Liver (tissue), 9 donors: ENCODE data around the gene TEAD2. TPM values are rescaled to one million over a fixed set of nuclear protein-coding genes. Genes with fewer than 3 reads are reported as not detected.
"Not testable (repeated sequence)": the region's sequence is repeated elsewhere in the genome, so short reads cannot be mapped to it uniquely, and the experiment has no call there.

Source experiments
- DNase-seq: peaks from one replicate; pipeline ENCODE4 v3.0.0-alpha.2; 2017; ENCODE audit warnings: low spot score
- H3K27ac ChIP-seq, 2 donors: one replicate each; pipeline ENCODE4 v1.7.0; 2013; ENCODE audit warnings: inconsistent platforms in 2 of 2, low read length in 2 of 2, control low read depth in 1 of 2, low read depth in 1 of 2, mild to moderate bottlenecking in 1 of 2
- H3K27me3 ChIP-seq, 4 donors: one replicate each; pipeline versions ENCODE4 v1.6.1 to v1.7.0; 2013; ENCODE audit warnings: low read length in 3 of 4, inconsistent platforms in 1 of 4, mild to moderate bottlenecking in 1 of 4, moderate library complexity in 1 of 4; ENCODE audit not compliant: control insufficient read depth in 4 of 4, insufficient read depth in 4 of 4
- H3K36me3 ChIP-seq, 4 donors: one replicate each; pipeline versions ENCODE4 v1.6.1 to v1.7.0; 2013; ENCODE audit warnings: low read length in 3 of 4, mild to moderate bottlenecking in 3 of 4, low read depth in 1 of 4, moderate library complexity in 1 of 4; ENCODE audit not compliant: control insufficient read depth in 4 of 4, insufficient read depth in 3 of 4
- H3K4me1 ChIP-seq, 4 donors: one replicate each; pipeline versions ENCODE4 v1.6.1 to v1.7.0; 2013; ENCODE audit warnings: low read length in 3 of 4, mild to moderate bottlenecking in 3 of 4, moderate library complexity in 1 of 4; ENCODE audit not compliant: control insufficient read depth in 4 of 4, insufficient read depth in 4 of 4
- H3K4me3 ChIP-seq, 3 donors: one replicate each; pipeline versions ENCODE4 v1.6.1 to v1.7.0; 2013; ENCODE audit warnings: low read length in 3 of 3, control low read depth in 1 of 3, low read depth in 1 of 3, mild to moderate bottlenecking in 1 of 3
- H3K9ac ChIP-seq, 2 donors: one replicate each; pipeline ENCODE4 v1.7.0; 2013; ENCODE audit warnings: low read length in 2 of 2, mild to moderate bottlenecking in 2 of 2, moderate library complexity in 2 of 2, control low read depth in 1 of 2, low read depth in 1 of 2
- H3K9me3 ChIP-seq, 4 donors: one replicate each; pipeline versions ENCODE4 v1.6.1 to v1.7.0; 2013; ENCODE audit warnings: low read length in 3 of 4; ENCODE audit not compliant: control insufficient read depth in 4 of 4
- ATF3 ChIP-seq: IDR thresholded peaks from 2 replicates; pipeline ENCODE4 v1.6.1; 2016; ENCODE audit warnings: antibody characterized with exemption
- EGR1 ChIP-seq, 2 donors: IDR thresholded peaks; 2 replicates each; pipeline ENCODE4 v1.6.1; 2016 to 2018; ENCODE audit warnings: antibody characterized with exemption in 2 of 2, low read depth in 2 of 2
- FOXA1 ChIP-seq: IDR thresholded peaks from 2 replicates; pipeline ENCODE4 v1.6.1; 2016; ENCODE audit warnings: antibody characterized with exemption
- FOXA2 ChIP-seq: IDR thresholded peaks from 2 replicates; pipeline ENCODE4 v1.6.1; 2016; ENCODE audit warnings: antibody characterized with exemption
- GABPA ChIP-seq, 2 donors: IDR thresholded peaks in 1 of 2; conservative IDR thresholded peaks in 1 of 2; 2 replicates each; pipeline ENCODE4 v1.6.1; 2016; ENCODE audit warnings: antibody characterized with exemption in 2 of 2, mild to moderate bottlenecking in 1 of 2, moderate library complexity in 1 of 2
- HNF4A ChIP-seq, 2 donors: conservative IDR thresholded peaks; 2 replicates each; pipeline ENCODE4 v1.6.1; 2016; ENCODE audit warnings: antibody characterized with exemption in 2 of 2, mild to moderate bottlenecking in 2 of 2
- HNF4G ChIP-seq: IDR thresholded peaks from 2 replicates; pipeline ENCODE4 v1.6.1; 2016; ENCODE audit warnings: antibody characterized with exemption
- JUND ChIP-seq, 2 donors: IDR thresholded peaks; 2 replicates each; pipeline ENCODE4 v1.6.1; 2016; ENCODE audit warnings: antibody characterized with exemption in 2 of 2
- RAD21 ChIP-seq, 2 donors: IDR thresholded peaks; 2 replicates each; pipeline ENCODE4 v1.6.1; 2016; ENCODE audit warnings: antibody characterized with exemption in 2 of 2, mild to moderate bottlenecking in 2 of 2
- RXRA ChIP-seq, 2 donors: IDR thresholded peaks; 2 replicates each; pipeline ENCODE4 v1.6.1; 2017 to 2018; ENCODE audit warnings: antibody characterized with exemption in 2 of 2, mild to moderate bottlenecking in 1 of 2
- SP1 ChIP-seq: IDR thresholded peaks from 2 replicates; pipeline ENCODE4 v1.6.1; 2018; ENCODE audit warnings: antibody characterized with exemption, mild to moderate bottlenecking
- TAF1 ChIP-seq: conservative IDR thresholded peaks from 2 replicates; pipeline ENCODE4 v1.6.1; 2016; ENCODE audit warnings: antibody characterized with exemption, mild to moderate bottlenecking
- YY1 ChIP-seq: IDR thresholded peaks from 2 replicates; pipeline ENCODE4 v1.6.1; 2016; ENCODE audit warnings: antibody characterized with exemption, mild to moderate bottlenecking
- ZBTB33 ChIP-seq: IDR thresholded peaks from 2 replicates; pipeline ENCODE4 v1.6.1; 2016; ENCODE audit warnings: antibody characterized with exemption
- WGBS: extraction: QIAGEN DNeasy Blood & Tissue Kit; methylation state at CpG from one replicate; pipeline ENCODE4 v1.1.7; 2013; 5-methylcytosine and 5-hydroxymethylcytosine counted together
- polyA plus RNA-seq, 2 donors: library from polyadenylated mRNA; stranded (reverse) in 1 of 2; unstranded in 1 of 2; fragments of 200-250 nt in 1 of 2; fragments of >200 nt in 1 of 2; fragmentation: Nextera tagmentation in 1 of 2; extraction: Ambion mirVana in 1 of 2; gene quantifications; one replicate each; pipeline versions ENCODE4 v1.2.1 to v1.2.3, GENCODE V29; 2013 to 2015
- total RNA-seq, 2 donors: library from RNA; depleted of rRNA; stranded (reverse); fragments of >200 nt; gene quantifications; one replicate each; pipeline ENCODE4 v1.2.3, GENCODE V29; 2014
- TF ChIP-seq, protein P1 (sequence below): fragments of 150-350 bp; IDR thresholded peaks from 2 replicates; pipeline ENCODE4 v1.5.1; 2017; ENCODE audit warnings: improper control_type of control experiment, low read depth, low read length; ENCODE audit not compliant: missing input control
- TF ChIP-seq, protein P2 (sequence below): IDR thresholded peaks from 2 replicates; pipeline ENCODE4 v1.6.1; 2016; ENCODE audit warnings: antibody characterized with exemption, mild to moderate bottlenecking
- donor health status: healthy.
- donor health status: healthy.
- donor health status: healthy.
- donor health status: healthy.
- donor health status: healthy.

The TEAD2 gene
- total and polyA plus RNA-seq, 4 donors = 3.3 to 8.1 (median 4.4) TPM

- Histone ChIP-seq H3K27ac (no peak overlapping the region), H3K9ac (no peak overlapping the region), H3K27me3 (no peaks in the 10 kb centered on the region), H3K4me3 (no peak overlapping the region), H3K36me3 (peaks cover 0 to 5% (median 2%) of the 10 kb centered on the region in 4 donors), H3K9me3 (no peaks in the 10 kb centered on the region), H3K4me1 (no peaks in the 10 kb centered on the region)
- 92% methylated on average over 6 of the region's 6 CpGs for WGBS
- TF ChIP-seq, protein P1, sequence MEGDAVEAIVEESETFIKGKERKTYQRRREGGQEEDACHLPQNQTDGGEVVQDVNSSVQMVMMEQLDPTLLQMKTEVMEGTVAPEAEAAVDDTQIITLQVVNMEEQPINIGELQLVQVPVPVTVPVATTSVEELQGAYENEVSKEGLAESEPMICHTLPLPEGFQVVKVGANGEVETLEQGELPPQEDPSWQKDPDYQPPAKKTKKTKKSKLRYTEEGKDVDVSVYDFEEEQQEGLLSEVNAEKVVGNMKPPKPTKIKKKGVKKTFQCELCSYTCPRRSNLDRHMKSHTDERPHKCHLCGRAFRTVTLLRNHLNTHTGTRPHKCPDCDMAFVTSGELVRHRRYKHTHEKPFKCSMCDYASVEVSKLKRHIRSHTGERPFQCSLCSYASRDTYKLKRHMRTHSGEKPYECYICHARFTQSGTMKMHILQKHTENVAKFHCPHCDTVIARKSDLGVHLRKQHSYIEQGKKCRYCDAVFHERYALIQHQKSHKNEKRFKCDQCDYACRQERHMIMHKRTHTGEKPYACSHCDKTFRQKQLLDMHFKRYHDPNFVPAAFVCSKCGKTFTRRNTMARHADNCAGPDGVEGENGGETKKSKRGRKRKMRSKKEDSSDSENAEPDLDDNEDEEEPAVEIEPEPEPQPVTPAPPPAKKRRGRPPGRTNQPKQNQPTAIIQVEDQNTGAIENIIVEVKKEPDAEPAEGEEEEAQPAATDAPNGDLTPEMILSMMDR = no peak
- TF ChIP-seq EGR1 (IDR thresholded peaks at IDR 0.05; ENCODE audit: low read depth in 2 of 2) (no peak), YY1 (no peak), RAD21 (IDR thresholded peaks at IDR 0.05) (no peak), RXRA (IDR thresholded peaks at IDR 0.05) (no peak), GABPA (IDR thresholded peaks at IDR 0.05 in 1 of 2, conservative IDR thresholded peaks at IDR 0.05 in 1 of 2) (no peak), JUND (IDR thresholded peaks at IDR 0.05) (no peak), FOXA2 (no peak), HNF4G (no peak), ZBTB33 (no peak)
- TF ChIP-seq, protein P2, sequence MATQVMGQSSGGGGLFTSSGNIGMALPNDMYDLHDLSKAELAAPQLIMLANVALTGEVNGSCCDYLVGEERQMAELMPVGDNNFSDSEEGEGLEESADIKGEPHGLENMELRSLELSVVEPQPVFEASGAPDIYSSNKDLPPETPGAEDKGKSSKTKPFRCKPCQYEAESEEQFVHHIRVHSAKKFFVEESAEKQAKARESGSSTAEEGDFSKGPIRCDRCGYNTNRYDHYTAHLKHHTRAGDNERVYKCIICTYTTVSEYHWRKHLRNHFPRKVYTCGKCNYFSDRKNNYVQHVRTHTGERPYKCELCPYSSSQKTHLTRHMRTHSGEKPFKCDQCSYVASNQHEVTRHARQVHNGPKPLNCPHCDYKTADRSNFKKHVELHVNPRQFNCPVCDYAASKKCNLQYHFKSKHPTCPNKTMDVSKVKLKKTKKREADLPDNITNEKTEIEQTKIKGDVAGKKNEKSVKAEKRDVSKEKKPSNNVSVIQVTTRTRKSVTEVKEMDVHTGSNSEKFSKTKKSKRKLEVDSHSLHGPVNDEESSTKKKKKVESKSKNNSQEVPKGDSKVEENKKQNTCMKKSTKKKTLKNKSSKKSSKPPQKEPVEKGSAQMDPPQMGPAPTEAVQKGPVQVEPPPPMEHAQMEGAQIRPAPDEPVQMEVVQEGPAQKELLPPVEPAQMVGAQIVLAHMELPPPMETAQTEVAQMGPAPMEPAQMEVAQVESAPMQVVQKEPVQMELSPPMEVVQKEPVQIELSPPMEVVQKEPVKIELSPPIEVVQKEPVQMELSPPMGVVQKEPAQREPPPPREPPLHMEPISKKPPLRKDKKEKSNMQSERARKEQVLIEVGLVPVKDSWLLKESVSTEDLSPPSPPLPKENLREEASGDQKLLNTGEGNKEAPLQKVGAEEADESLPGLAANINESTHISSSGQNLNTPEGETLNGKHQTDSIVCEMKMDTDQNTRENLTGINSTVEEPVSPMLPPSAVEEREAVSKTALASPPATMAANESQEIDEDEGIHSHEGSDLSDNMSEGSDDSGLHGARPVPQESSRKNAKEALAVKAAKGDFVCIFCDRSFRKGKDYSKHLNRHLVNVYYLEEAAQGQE = no peak
- no peak for DNase-seq
Observed at GRCh38 chr19:49309087-49309486, 53.1 kb downstream of the TEAD2 start.

- DNase-seq, H3K27ac ChIP-seq, H3K4me1 ChIP-seq, H3K27me3 ChIP-seq, H3K9me3 ChIP-seq, H3K36me3 ChIP-seq, H3K9ac ChIP-seq, H3K4me3 ChIP-seq: not testable (repeated sequence)
- 84% methylated on average over 7 of the region's 7 CpGs for WGBS
Observed at GRCh38 chr19:49306734-49307133, 55.5 kb downstream of the TEAD2 start.

- Histone ChIP-seq H3K4me3 (no peak overlapping the region), H3K27ac (no peak overlapping the region), H3K27me3 (no peaks in the 10 kb centered on the region), H3K4me1 (no peaks in the 10 kb centered on the region), H3K9ac (no peak overlapping the region), H3K9me3 (peaks cover 0 to 1% (median 0%) of the 10 kb centered on the region in 4 donors), H3K36me3 (no peaks in the 10 kb centered on the region)
- DNase-seq = no peak
- WGBS = 94% methylated on average over 5 of the region's 5 CpGs
- no peak for TF ChIP-seq YY1
- no peak for TF ChIP-seq ATF3
- TF ChIP-seq FOXA1 = no peak
- TF ChIP-seq GABPA (IDR thresholded peaks at IDR 0.05 in 1 of 2, conservative IDR thresholded peaks at IDR 0.05 in 1 of 2) = no peak
- TF ChIP-seq, protein P2 = no peak
- TF ChIP-seq HNF4A (conservative IDR thresholded peaks at IDR 0.05) = no peak
- no peak for TF ChIP-seq SP1
- TF ChIP-seq RXRA (IDR thresholded peaks at IDR 0.05) = no peak
- no peak for TF ChIP-seq RAD21 (IDR thresholded peaks at IDR 0.05)
- TF ChIP-seq HNF4G = no peak
- TF ChIP-seq TAF1 = no peak
Observed at GRCh38 chr19:49301866-49302252, 60.4 kb downstream of the TEAD2 start.
